Uterus (tissue), 4 donors: ENCODE results near the gene YWHAG. TPM values are rescaled to one million over a fixed set of nuclear protein-coding genes. Genes with fewer than 3 reads are reported as not detected.
A peak's percentile ranks its signal among the peaks of the same experiment; 100 is the strongest.
"Not testable (repeated sequence)": the region's sequence is repeated elsewhere in the genome, so short reads cannot be mapped to it uniquely, and the experiment has no call there.

Experiments
- DNase-seq, 2 donors: peaks; one replicate each; pipeline ENCODE4 v3.0.0-alpha.2; 2019 to 2020
- H3K27ac ChIP-seq, 2 donors: fragments of 200-600 bp; sonication (generic); 1 replicate in 1 of 2; 2 replicates in 1 of 2; pipeline ENCODE4 v1.5.1; 2016 to 2018
- H3K27me3 ChIP-seq, 2 donors: fragments of 200-600 bp; sonication (generic); one replicate each; pipeline ENCODE4 v1.5.1; 2018 to 2019; ENCODE audit warnings: control low read depth in 1 of 2
- H3K36me3 ChIP-seq, 2 donors: fragments of 200-600 bp; sonication (generic); one replicate each; pipeline ENCODE4 v1.5.1; 2019; ENCODE audit warnings: control low read depth in 1 of 2
- H3K4me1 ChIP-seq, 2 donors: fragments of 200-600 bp; sonication (generic); one replicate each; pipeline ENCODE4 v1.5.1; 2018 to 2019; ENCODE audit warnings: control low read depth in 1 of 2
- H3K4me3 ChIP-seq, 2 donors: fragments of 200-600 bp; sonication (generic); 1 replicate in 1 of 2; 2 replicates in 1 of 2; pipeline ENCODE4 v1.5.1; 2018 to 2019; ENCODE audit warnings: mild to moderate bottlenecking in 1 of 2
- H3K9me3 ChIP-seq, 2 donors: fragments of 200-600 bp; sonication (generic); one replicate each; pipeline ENCODE4 v1.5.1; 2019; ENCODE audit warnings: control low read depth in 1 of 2
- POLR2A ChIP-seq, 2 donors: fragments of 450-650 bp; IDR thresholded peaks; one replicate each; pipeline ENCODE4 v1.6.1; 2016; ENCODE audit warnings: antibody characterized with exemption in 2 of 2, mild to moderate bottlenecking in 1 of 2, moderate library complexity in 1 of 2
- intact Hi-C: fragments of 100-400 bp; cut with DNase I; formaldehyde crosslinking; loops from one replicate; pipeline ENCODE4 v1.15.1; 2023; ENCODE audit warnings: low total_unique reads
- total RNA-seq, 4 donors: library from RNA; depleted of rRNA in 3 of 4; stranded (reverse); fragments of >200 nt in 3 of 4; gene quantifications; one replicate each; pipeline versions ENCODE4 v1.1.0 to v1.2.4, GENCODE V29; 2014 to 2023
- TF ChIP-seq, protein P1 (sequence below), 4 experiments: fragments of 200-600 bp in 2 of 4; fragments of 450-650 bp in 2 of 4; sonication (generic) in 2 of 4; IDR thresholded peaks; one replicate each; pipeline ENCODE4 v1.5.1; 2016 to 2019; ENCODE audit warnings: antibody characterized with exemption in 4 of 4, mild to moderate bottlenecking in 2 of 4, moderate library complexity in 1 of 4
- donor health status: DM: yes; HTN: yes; CAD: no.

The YWHAG gene
- 100 to 1,000 TPM in 1 of 4 donors, 10 to 100 TPM in 3; 17.9 to 109 (median 50.4) TPM for total RNA-seq

DNA sequence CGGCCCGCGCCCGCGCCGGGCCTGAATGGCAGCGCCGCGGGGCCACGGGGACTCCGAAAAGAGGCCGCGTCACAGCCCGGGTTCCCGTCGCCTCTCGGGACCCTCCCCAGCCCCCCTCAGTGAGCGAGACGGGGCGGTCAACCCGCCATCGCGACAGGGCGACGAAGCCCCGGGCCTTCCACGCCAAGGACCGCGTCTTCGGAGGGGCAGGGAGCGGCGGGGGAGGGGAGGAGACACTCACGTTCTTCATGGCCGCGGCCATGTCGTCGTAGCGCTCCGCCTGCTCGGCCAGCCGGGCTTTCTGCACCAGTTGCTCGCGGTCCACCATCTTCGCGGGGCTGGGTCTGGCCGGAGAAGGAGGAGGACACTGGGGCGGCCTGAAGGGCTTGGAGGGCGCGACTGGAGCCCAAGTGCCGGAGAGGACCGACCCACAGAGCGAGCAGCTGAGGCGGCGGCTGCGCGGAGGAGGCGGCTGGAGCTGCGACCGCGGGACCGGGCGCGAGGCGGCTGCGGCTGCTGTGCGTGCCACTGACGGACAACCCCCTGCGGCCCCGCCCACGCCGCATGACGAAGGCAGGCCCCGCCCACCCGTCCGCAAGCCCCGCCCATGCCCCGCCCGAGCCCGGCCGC lies at the start of gene YWHAG:
YWHAG (minus strand) TSS at position 511 of the 630 bp plus-strand sequence; CDS start at position 328, 183 bp downstream.
- intact Hi-C loops: no loop called here
- TF ChIP-seq POLR2A (IDR thresholded peaks at IDR 0.05): peak; percentile 93 to 100
- TF ChIP-seq, protein P1, sequence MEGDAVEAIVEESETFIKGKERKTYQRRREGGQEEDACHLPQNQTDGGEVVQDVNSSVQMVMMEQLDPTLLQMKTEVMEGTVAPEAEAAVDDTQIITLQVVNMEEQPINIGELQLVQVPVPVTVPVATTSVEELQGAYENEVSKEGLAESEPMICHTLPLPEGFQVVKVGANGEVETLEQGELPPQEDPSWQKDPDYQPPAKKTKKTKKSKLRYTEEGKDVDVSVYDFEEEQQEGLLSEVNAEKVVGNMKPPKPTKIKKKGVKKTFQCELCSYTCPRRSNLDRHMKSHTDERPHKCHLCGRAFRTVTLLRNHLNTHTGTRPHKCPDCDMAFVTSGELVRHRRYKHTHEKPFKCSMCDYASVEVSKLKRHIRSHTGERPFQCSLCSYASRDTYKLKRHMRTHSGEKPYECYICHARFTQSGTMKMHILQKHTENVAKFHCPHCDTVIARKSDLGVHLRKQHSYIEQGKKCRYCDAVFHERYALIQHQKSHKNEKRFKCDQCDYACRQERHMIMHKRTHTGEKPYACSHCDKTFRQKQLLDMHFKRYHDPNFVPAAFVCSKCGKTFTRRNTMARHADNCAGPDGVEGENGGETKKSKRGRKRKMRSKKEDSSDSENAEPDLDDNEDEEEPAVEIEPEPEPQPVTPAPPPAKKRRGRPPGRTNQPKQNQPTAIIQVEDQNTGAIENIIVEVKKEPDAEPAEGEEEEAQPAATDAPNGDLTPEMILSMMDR (IDR thresholded peaks at IDR 0.05): peak in 1 of 4 experiments; percentile 22

GRCh38 chr7:76408121-76408560 lies 49.4 kb upstream of the YWHAG start:
- Histone ChIP-seq H3K9me3 (no peaks in the 10 kb centered on the region), H3K27me3 (no peaks in the 10 kb centered on the region), H3K4me1 (no peaks in the 10 kb centered on the region), H3K4me3 (no peak overlapping the region), H3K36me3 (no peaks in the 10 kb centered on the region), H3K27ac (no peak overlapping the region)
- DNase-seq: no peak
- no peak for TF ChIP-seq POLR2A (IDR thresholded peaks at IDR 0.05)
- TF ChIP-seq, protein P1 (IDR thresholded peaks at IDR 0.05): no peak
- intact Hi-C loops: no loop called here

More for the DNA sequence above, at the start of gene YWHAG:
- H3K27me3 ChIP-seq: no peaks in the 10 kb centered on the region
- peak in 1 of 2 donors; percentile 90 for DNase-seq
- H3K4me1 ChIP-seq: no peaks in the 10 kb centered on the region
- peak within 1 kb of the TSS; percentile 85 to 92 for H3K4me3 ChIP-seq
- H3K9me3 ChIP-seq: no peaks in the 10 kb centered on the region
- H3K27ac ChIP-seq: peak within 1 kb of the TSS; percentile 95 to 99
- H3K36me3 ChIP-seq: no peaks in the 10 kb centered on the region

DNA sequence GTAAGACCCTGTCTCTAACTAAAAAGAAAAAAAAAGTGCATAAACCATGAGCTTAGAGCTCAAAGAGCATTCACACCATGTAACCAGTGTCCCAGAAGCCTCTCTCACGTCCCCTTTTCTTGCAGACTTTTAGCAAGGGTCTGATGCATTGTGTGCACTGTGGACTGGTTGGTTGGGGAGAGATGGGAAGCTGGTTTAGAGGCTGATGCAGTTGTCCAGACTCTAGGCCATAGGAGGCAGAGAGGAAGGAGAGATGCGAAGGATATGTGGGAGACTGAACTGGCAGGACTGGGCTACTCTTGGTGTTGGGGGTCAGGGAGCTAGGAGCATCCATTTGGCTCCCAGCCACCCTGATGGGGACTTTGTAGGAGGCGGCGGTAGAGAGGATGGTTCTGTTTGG lies 48.9 kb upstream of the YWHAG start:
- Histone ChIP-seq H3K4me3 (no peak overlapping the region), H3K27me3 (no peaks in the 10 kb centered on the region), H3K4me1 (no peaks in the 10 kb centered on the region), H3K27ac (no peak overlapping the region), H3K9me3 (no peaks in the 10 kb centered on the region), H3K36me3 (no peaks in the 10 kb centered on the region)
- no peak for DNase-seq
- intact Hi-C loops: no loop called here
- TF ChIP-seq, protein P1 (IDR thresholded peaks at IDR 0.05): no peak
- TF ChIP-seq POLR2A (IDR thresholded peaks at IDR 0.05): no peak

GRCh38 chr7:76405738-76406137 lies 46.9 kb upstream of the YWHAG start:
- no peaks in the 10 kb centered on the region for H3K4me1 ChIP-seq
- intact Hi-C loops: no loop called here
- no peaks in the 10 kb centered on the region for H3K36me3 ChIP-seq
- TF ChIP-seq, protein P1 (IDR thresholded peaks at IDR 0.05): no peak
- TF ChIP-seq POLR2A (IDR thresholded peaks at IDR 0.05): no peak
- H3K27me3 ChIP-seq: no peaks in the 10 kb centered on the region
- no peak overlapping the region for H3K4me3 ChIP-seq
- H3K9me3 ChIP-seq: no peaks in the 10 kb centered on the region
- no peak for DNase-seq
- H3K27ac ChIP-seq: no peak overlapping the region

DNA sequence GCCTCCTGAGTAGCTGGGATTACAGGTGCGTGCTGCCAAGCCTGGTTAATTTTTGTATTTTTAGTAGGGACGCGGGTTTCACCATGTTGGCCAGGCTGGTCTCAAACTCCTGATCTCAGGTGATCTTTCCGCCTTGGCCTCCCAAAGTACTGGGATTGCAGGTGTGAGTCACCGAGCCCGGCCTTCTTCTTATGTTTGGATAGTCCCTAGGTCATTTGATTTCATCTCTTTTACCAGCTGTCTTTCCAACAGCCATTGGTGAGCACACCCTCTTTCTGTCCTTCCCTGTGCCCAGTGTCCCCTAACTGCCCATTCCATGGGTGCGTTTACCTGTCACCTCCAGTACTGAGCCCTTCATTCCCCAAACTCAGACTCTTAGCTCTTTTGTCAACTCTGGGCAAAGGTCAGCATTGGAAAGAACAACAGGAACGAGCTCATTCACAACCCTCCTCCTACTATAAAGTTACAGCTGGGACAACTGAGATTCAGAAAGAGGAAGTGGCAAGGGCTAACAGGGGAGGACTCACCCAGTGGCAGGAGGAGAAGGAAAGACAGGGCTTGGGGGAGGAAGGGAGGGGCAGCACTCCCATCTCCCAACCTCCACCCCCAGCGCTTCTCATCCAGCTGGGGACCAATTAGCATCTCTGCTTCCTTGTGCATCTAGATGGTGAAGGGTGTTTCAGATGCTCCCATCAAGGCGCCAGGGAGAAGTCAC lies 45.1 kb upstream of the YWHAG start:
- no peaks in the 10 kb centered on the region for H3K4me1 ChIP-seq
- H3K9me3 ChIP-seq: no peaks in the 10 kb centered on the region
- intact Hi-C loops: no loop called here
- DNase-seq: no peak
- no peaks in the 10 kb centered on the region for H3K36me3 ChIP-seq
- no peak overlapping the region for H3K27ac ChIP-seq
- H3K27me3 ChIP-seq: no peaks in the 10 kb centered on the region
- no peak overlapping the region for H3K4me3 ChIP-seq
- TF ChIP-seq, protein P1 (IDR thresholded peaks at IDR 0.05): no peak
- TF ChIP-seq POLR2A (IDR thresholded peaks at IDR 0.05): no peak

DNA sequence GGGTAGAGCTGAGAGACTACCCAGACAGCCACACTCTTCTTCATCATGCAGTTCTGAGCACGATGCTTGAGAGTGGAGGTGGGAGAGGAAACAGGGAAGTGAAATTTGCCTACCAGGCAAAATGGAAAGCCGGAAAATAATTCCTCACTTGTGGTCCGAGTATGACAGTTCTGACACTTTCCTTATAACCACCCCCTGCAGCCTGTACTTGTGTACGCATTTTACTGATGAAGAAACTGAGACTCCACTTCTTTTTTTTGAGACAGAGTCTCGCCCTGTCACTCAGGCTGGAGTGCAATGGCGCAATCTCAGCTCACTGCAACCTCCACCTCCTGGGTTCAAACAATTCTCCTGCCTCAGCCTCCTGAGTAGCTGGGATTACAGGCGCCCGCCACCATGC lies 44.3 kb upstream of the YWHAG start:
- H3K9me3 ChIP-seq, H3K27me3 ChIP-seq, H3K27ac ChIP-seq, H3K4me1 ChIP-seq, H3K36me3 ChIP-seq, H3K4me3 ChIP-seq, DNase-seq, intact Hi-C loops: not testable (repeated sequence)
